ENCODE measurements around the gene ATG5. TPM values are rescaled to one million over a fixed set of nuclear protein-coding genes. Genes with fewer than 3 reads are reported as not detected.

The ATG5 gene
- total and polyA plus RNA-seq, 2 donors (not counting 1 experiment from before 2014, with no cell fraction given), result 13.6 to 26.3 TPM

DNA sequence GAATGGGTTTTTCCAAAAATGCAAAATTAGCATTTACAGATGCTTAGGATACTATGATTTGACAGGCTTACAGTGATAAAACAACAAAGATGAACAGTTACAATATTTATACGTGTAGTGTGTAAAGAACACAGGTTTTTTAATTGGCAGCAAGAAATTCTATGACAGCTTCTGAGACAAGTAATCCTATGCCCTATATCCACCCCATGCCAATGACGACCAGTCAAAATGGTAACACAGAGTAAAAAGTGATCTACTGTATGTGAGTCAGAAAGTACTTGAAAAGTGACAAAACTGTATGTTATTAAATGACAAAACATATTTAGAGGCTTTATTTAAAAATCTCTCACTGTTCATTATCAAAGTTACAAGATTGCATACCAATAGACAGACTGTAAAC is 139.9 kb downstream of the ATG5 start:
- ChIA-PET CTCF (no interaction called here), POLR2A (interaction anchor here (0.6 kb wide), 1 partner anchor 67 kb away, joined by 3 read pairs; no protein-coding TSS in a partner anchor)
- no peak overlapping the region for H3K4me3 ChIP-seq (ENCODE audit: control extremely low read depth in 1 of 5, extremely low read depth in 1 of 5, insufficient read depth in 1 of 5, low read depth in 2 of 5, low read length in 4 of 5)
- H3K79me2 ChIP-seq (ENCODE audit: control insufficient read depth, insufficient read depth, low read length), result no peaks in the 10 kb centered on the region
- H3K27me3 Mint-ChIP-seq, result no peaks in the 10 kb centered on the region
- H3K9ac ChIP-seq (ENCODE audit: low read length), result no peak overlapping the region
- H3K27ac Mint-ChIP-seq, result no peak overlapping the region
- DNase-seq (no peak), ATAC-seq (ENCODE audit: low read depth) (no peak)
- no peak overlapping the region for H2AFZ ChIP-seq (ENCODE audit: insufficient read depth, low read depth, low read length, poor library complexity, severe bottlenecking)
- H4K20me1 ChIP-seq (ENCODE audit: control insufficient read depth, insufficient read depth, low read length, poor library complexity, severe bottlenecking), result no peaks in the 10 kb centered on the region
- TF ChIP-seq, protein P1, sequence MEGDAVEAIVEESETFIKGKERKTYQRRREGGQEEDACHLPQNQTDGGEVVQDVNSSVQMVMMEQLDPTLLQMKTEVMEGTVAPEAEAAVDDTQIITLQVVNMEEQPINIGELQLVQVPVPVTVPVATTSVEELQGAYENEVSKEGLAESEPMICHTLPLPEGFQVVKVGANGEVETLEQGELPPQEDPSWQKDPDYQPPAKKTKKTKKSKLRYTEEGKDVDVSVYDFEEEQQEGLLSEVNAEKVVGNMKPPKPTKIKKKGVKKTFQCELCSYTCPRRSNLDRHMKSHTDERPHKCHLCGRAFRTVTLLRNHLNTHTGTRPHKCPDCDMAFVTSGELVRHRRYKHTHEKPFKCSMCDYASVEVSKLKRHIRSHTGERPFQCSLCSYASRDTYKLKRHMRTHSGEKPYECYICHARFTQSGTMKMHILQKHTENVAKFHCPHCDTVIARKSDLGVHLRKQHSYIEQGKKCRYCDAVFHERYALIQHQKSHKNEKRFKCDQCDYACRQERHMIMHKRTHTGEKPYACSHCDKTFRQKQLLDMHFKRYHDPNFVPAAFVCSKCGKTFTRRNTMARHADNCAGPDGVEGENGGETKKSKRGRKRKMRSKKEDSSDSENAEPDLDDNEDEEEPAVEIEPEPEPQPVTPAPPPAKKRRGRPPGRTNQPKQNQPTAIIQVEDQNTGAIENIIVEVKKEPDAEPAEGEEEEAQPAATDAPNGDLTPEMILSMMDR (IDR thresholded peaks at IDR 0.05), result no peak
- no peak for TF ChIP-seq EZH2 (IDR thresholded peaks at IDR 0.05; ENCODE audit: borderline replicate concordance, insufficient read depth, low read depth, low read length, poor library complexity, severe bottlenecking)
- no peaks in the 10 kb centered on the region for H3K9me3 ChIP-seq (ENCODE audit: control extremely low read depth in 1 of 3, control insufficient read depth in 2 of 3, insufficient read depth in 1 of 3, low read length in 2 of 3)
- H3K4me3 Mint-ChIP-seq, result no peak overlapping the region
- H3K36me3 ChIP-seq (replicated peaks in 1 of 2; ENCODE audit: control extremely low read depth in 1 of 2, control insufficient read depth in 1 of 2, extremely low read depth in 1 of 2, insufficient read depth in 2 of 2, low read length in 1 of 2), result peaks cover 2 to 5% of the 10 kb centered on the region in 2 experiments
- no CpG with 5 or more reads among the region's 2 CpGs for WGBS (ENCODE audit: insufficient coverage)
- no peaks in the 10 kb centered on the region for H3K27me3 ChIP-seq (replicated peaks in 1 of 4; ENCODE audit: control extremely low read depth in 1 of 4, control insufficient read depth in 3 of 4, insufficient read depth in 4 of 4, low read length in 3 of 4)
- intact Hi-C loops (cut with micrococcal nuclease), result no loop called here
- no peak overlapping the region for H3K27ac ChIP-seq (ENCODE audit: low read length in 2 of 2)
- peaks cover 9% of the 10 kb centered on the region for H3K4me1 Mint-ChIP-seq
- H3K9me3 Mint-ChIP-seq (ENCODE audit: insufficient read depth), result no peaks in the 10 kb centered on the region
- H3K4me1 ChIP-seq (ENCODE audit: control insufficient read depth in 2 of 2, insufficient read depth in 2 of 2, low read length in 2 of 2), result peaks cover 3 to 4% of the 10 kb centered on the region in 2 donors
- H3K4me2 ChIP-seq (replicated peaks; ENCODE audit: low read depth, low read length, poor library complexity, severe bottlenecking), result no peak overlapping the region

DNA sequence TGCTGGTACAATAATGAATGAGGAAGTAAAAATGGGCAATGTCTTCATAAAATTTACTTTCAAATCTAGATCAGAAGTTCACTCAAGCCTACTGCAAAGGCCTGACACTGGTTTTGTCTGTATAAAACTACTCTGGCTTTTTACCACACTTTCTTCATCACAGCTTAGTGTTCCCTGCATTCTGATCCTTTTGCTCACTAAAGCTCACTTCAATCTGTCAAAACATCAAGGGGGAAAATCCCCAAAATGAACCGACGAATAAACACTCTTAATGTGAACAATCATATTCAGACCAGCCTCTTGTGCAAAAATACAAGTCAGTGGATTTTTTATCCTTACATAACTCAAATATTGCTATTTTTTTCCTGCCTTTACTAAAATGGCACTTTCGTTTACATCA is 140.9 kb downstream of the ATG5 start:
- H3K4me2 ChIP-seq (replicated peaks; ENCODE audit: low read depth, low read length, poor library complexity, severe bottlenecking), result no peak overlapping the region
- ATAC-seq (ENCODE audit: low read depth) (no peak), DNase-seq (no peak)
- peaks cover 3 to 4% of the 10 kb centered on the region in 2 donors for H3K4me1 ChIP-seq (ENCODE audit: control insufficient read depth in 2 of 2, insufficient read depth in 2 of 2, low read length in 2 of 2)
- Mint-ChIP-seq H3K9me3 (ENCODE audit: insufficient read depth) (no peaks in the 10 kb centered on the region), H3K27me3 (no peaks in the 10 kb centered on the region), H3K4me3 (no peak overlapping the region), H3K27ac (no peak overlapping the region), H3K4me1 (peaks cover 9% of the 10 kb centered on the region)
- H4K20me1 ChIP-seq (ENCODE audit: control insufficient read depth, insufficient read depth, low read length, poor library complexity, severe bottlenecking), result no peaks in the 10 kb centered on the region
- WGBS (ENCODE audit: insufficient coverage), result no CpG with 5 or more reads among the region's 3 CpGs
- no peak overlapping the region for H3K27ac ChIP-seq (ENCODE audit: low read length in 2 of 2)
- H3K27me3 ChIP-seq (replicated peaks in 1 of 4; ENCODE audit: control extremely low read depth in 1 of 4, control insufficient read depth in 3 of 4, insufficient read depth in 4 of 4, low read length in 3 of 4), result no peaks in the 10 kb centered on the region
- H3K9me3 ChIP-seq (ENCODE audit: control extremely low read depth in 1 of 3, control insufficient read depth in 2 of 3, insufficient read depth in 1 of 3, low read length in 2 of 3), result no peaks in the 10 kb centered on the region
- POLR2A ChIA-PET, result no interaction called here
- H3K4me3 ChIP-seq (ENCODE audit: control extremely low read depth in 1 of 5, extremely low read depth in 1 of 5, insufficient read depth in 1 of 5, low read depth in 2 of 5, low read length in 4 of 5), result no peak overlapping the region
- no peak overlapping the region for H3K9ac ChIP-seq (ENCODE audit: low read length)
- H3K36me3 ChIP-seq (replicated peaks in 1 of 2; ENCODE audit: control extremely low read depth in 1 of 2, control insufficient read depth in 1 of 2, extremely low read depth in 1 of 2, insufficient read depth in 2 of 2, low read length in 1 of 2), result peaks cover 2 to 5% of the 10 kb centered on the region in 2 experiments
- no peak for TF ChIP-seq EZH2 (IDR thresholded peaks at IDR 0.05; ENCODE audit: borderline replicate concordance, insufficient read depth, low read depth, low read length, poor library complexity, severe bottlenecking)
- TF ChIP-seq, protein P1 (IDR thresholded peaks at IDR 0.05), result no peak
- CTCF ChIA-PET, result no interaction called here
- no peaks in the 10 kb centered on the region for H3K79me2 ChIP-seq (ENCODE audit: control insufficient read depth, insufficient read depth, low read length)
- intact Hi-C loops (cut with micrococcal nuclease), result no loop called here
- H2AFZ ChIP-seq (ENCODE audit: insufficient read depth, low read depth, low read length, poor library complexity, severe bottlenecking), result no peak overlapping the region

All from B cell (primary cell).